NCI-H1417 treated with DMSO at 0.1 percent for 48 hours (cell line): ENCODE measurements around the gene GAS1.

ENCODE experiments used
- DNase-seq: peaks from one replicate; lab custom pipeline; 2025; lab: John Stamatoyannopoulos, UW

GAS1 gene, protein sequence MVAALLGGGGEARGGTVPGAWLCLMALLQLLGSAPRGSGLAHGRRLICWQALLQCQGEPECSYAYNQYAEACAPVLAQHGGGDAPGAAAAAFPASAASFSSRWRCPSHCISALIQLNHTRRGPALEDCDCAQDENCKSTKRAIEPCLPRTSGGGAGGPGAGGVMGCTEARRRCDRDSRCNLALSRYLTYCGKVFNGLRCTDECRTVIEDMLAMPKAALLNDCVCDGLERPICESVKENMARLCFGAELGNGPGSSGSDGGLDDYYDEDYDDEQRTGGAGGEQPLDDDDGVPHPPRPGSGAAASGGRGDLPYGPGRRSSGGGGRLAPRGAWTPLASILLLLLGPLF

DNA sequence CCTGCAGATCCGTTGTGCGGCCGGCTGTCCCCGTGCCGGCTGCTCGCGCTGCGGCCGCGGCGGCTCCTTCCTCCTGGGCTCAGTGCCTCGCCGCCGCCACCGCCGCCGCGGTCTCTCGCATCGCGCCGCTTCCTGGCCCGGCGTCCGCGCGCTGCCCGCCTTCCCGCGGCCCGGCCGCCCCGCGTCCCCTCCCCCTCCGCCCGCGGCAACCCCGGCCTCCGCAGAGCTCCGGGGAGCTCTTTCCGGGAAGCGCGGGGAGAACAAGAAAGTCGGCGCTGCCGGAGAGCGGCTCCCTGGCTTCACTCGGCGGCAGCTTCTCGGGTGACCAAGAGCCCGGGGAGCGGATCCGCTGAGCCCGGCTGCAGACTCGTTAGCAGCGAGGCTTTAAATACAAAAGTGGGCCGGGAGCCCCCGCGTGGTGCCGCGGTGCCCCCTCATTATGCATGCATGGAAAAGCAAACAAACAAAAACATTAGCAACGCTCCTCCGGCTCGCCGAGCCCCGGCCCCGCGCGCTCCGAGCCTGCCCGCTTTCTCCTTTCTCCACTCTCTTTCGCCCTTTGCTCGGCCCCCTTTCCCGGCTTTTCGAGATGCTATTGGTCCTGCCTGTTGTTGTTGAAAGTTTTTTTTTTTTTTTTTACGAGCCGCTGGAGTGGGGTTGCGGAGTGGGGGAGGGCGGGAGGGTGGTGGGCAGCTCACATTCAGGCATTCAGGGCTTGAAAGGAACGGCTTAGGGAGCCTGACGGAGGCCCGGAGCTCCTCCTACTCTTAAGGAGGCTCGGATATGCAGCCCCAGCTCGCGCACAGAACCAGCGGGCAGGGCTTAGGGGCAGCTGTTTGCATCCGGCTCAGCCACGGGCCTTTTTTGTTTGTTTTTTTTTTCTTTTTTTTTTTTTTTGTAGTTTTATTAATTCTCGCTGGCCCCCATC, at the start of gene GAS1:
TSS of gene GAS1 (minus strand) at position 361 of the 928 bp plus-strand sequence. CDS start 727 bp downstream, outside the sequence.
- DNase-seq, result no peak

DNA sequence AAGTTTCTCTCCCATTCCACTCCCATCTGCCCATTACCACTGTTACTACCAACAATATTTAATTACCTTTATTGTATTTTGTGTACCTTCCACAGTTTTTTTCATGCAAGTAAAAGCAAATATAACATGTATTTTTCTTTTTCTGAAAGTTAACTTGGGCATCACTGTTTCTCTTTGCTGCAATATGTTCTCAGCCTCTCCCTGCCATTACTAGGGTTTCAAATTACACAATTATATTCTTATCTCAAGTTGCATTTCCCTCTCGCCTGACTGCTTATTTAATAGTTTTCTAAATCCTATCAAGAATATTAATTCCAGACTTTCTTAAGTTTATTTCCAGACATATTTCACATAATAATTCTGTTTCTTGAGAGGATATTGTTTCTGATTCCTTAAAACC, 46.9 kb upstream of the GAS1 start:
- DNase-seq, result no peak

DNA sequence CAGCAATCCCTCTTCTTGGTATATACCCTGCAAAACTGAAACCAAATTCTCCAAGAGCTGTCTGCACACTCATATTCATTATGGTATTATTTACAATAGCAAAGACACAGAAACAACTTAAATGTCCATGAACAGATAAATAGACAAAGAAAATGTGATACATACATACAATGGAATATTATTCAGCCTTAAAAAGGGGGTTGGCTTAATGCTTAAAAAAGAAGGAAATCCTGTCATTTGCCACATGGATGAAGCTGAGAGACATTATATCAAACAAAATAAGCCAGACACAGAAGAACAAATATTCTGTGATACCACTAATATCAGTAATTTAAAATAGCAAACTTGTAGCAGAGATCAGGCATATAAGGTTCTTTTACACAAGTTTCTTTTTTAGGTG, 46.5 kb upstream of the GAS1 start:
- no peak for DNase-seq

DNA sequence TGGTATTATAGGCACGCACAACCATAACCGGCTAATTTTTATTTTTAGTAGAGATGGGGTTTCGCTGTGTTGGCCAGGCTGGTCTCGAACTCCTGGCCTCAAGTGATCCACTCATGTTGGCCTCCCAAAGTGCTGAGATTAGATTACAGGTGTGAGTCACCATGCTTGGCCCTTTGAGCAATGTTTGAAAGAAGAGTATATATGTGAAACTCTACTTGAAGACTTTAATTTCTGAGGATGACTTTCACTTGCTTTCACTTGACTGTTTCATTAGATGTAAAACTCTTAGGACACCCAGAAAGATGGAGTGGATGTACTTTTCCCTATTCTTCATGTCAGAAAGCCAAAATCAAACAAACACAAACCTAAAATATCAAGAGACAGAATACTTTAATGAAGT, 43.8 kb upstream of the GAS1 start:
- no peak for DNase-seq

DNA sequence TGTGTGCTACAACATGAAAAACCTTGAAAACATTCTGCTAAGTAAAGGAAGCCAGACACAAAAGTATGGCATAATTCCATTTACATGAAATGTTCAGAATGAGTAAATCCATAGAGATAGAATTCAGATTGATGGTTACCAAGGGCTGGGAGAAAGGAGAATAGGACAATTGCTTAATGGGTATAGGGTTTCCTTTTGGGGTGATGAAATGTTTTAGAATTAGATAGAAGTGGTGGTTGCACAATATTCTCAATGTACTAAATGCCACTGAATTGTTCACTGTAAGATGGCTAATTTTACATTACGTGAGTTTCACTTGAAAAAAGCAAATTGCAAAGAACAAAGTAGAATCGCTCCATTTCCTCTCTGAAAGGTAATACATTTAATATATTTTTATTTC, 43.0 kb upstream of the GAS1 start:
- DNase-seq, result no peak

DNA sequence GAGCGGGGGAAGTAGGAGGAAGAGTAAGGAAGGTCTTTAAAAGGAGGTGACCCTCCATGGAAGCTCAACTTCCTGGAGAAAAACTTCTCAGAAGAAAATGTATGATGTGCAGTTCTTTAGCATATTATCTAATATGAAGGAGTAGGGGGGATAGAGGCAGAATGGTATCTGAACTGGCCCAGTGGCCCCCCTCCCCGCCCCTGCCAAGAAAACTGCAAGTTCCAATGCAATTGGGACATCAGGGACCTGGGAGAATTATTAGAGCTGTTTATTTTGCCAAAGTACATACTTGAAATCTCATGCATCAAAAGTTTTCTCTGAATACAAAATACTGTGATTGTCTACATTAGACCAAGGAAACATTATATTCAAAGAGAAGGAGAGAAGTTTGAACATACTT, 40.6 kb upstream of the GAS1 start:
- DNase-seq, result no peak

DNA sequence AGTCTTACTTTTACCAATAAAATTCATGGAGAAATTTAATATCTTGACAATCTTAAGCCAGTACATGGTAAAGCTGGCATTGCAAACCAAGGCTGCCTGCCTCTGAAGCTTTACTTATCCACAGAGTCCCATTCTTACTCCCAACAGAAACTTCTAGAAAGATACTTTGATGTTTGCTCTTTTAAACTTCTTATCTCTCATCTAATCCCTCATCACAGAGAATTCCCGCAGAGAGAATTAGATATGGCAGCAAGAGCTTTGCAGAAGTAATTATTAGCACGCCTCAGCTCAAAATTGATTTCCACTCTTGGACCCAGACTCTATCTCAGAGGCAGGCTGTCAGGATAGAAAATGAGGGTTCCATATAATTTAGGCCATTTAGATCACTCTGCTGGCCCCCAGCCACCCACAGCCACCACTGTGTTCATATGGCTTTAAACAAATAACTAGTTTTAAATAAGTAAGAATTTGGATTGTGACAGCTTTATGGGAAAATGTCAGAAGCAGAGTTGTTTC, 37.9 kb upstream of the GAS1 start:
- DNase-seq, result no peak

DNA sequence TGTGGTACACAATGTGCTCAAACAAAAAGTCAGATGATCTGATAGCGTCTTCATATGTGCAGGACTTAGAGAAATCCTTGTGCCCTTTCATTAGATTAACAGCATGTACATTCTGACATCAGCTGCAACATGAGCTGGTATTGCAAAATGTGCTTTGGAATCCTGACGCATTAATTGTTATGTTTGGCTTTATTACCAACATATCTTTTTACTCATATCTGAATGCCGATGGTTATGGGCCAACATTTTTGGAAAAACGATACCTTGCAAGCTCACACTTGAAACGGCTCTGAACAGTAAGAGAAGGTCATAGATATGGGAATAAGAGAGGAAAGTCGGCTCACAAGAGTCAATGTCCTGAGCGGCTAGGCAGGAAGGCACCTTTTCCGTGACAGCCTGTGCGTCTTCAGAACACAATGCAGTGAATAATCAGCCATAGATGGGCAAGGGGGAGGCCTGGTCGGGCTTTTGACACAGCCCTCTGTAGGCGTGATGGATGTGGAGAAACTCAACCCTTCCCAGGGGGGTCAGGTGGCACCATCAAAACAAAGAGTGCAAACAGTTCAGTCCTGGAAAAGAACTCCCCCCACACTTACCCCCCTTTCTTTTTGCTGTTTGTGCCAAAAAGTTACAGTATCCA, 36.4 kb upstream of the GAS1 start:
- DNase-seq, result no peak

DNA sequence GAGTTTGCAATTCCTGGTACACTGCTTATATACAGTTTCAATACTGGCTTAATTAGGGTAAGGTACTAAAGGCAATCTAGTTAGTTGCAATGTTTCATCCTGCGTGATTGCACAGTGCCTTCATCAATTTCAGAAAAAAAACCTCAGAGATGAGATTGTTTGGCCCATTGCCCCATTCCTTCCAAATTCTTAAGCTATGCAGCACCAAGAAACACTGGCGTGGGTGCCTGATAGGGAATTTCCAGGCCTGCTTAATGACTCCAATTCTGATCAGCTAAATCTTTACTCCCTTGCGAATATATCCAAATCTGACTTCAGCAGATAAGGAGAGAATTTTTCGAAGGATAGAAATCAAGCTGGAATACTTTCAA, 35.9 kb upstream of the GAS1 start:
- DNase-seq, result no peak

DNA sequence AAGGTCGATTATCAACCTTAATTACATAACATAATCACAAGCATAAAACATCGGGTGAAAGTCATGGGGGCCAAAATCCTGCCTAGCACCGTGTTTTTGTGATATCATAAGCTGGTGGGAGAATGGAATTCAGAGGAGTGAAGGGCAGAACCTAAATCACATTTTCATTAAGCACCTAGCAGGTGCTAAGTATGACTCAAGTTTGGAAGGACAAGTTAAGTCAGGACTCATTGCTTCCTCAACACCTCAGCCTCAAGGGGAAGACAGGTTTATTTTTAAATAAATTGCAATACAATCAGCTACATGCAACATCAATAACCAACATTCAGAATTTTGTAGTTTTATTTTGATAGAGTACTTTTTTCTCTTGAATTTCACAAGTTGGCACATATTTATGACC, 33.5 kb upstream of the GAS1 start:
- no peak for DNase-seq

DNA sequence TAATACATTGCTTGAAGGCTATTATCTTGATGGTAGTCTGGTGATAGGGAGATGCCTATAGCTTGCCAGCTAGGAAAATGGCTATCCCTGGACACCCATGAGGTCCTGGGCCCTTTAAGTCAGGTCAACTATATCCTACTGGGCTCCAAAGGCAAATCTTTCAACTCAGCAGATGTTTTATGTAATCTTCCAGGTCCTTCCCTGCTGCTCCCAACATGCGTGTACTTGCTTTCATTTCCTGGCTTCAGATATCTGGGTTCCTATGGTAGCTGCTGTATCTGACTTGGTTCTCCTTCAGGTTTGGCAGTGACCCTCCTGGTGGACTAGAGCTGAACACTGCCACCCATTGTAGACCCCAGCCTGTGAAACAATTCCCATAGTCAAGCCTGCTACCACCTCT, 32.4 kb upstream of the GAS1 start:
- no peak for DNase-seq

DNA sequence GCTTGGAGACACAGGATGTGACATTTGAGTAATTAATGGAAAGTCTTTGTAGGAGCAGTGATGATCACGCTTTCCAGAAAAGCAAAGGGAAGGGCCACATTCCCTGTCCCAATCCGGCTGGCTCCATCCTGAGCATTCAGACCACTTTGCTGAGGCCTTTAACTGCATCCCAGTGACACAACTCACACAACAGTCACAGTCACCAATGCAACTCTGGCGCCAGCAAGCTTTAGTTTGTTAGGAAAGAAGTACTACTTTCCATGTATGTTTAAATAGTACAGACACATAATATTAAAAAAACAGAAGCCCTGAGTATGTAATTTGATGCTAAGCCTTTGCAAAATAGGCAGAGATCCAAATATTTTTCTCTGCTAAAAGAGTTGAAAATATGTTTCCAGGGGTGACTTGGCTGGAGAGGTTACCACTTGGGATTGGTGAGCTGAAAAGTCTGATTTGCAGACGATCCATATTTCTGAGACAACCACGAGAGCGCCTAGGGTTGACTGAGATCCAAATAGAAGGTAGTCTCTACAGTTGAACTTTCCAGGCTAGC, 31.7 kb upstream of the GAS1 start:
- no peak for DNase-seq

DNA sequence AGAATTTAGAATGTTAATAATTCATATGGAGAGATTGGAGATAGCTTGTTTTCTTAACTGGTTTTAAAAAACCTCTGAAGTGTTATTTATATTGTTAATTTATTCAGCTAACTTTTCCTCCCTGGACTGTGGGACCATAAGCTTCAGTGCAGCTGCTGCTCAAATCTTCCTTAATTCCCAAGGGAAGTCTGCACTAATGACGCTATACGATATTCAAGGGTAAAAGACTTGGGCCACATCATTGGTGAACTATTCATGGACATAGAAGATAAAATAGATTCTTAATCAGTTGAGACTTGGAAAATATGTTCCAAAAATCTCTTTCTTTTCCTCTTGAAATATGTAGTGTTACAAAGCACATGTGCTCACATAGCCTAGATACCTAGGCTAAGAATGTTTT, 31.1 kb upstream of the GAS1 start:
- no peak for DNase-seq

DNA sequence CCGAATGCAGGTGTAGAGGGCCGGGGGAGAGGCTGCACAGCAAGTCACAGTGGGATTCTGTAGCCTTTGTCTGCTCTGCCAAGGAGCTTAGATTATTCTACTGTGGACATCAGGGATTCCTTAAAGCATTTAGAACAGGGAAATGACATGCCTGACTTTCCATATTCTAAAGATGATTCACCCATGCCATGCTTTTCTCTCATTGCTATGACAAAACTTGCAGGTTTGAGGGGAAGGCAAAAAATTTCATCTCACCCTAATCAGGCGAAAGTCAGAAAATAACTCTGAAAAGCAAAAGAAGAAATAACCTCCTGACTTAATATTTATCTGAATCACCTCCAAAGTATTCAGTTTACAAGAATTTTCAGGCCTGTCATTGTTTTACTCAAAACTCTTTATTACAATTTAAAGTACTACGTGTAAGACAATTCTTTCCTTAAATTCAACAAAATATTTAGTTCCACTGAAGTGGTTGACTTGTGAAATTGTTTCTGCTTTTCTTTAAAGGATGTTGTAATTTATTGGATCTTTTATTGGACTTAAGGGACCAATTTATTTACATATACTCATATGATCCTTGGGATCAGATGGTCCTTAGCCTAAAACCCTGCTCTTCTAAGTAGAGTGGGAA, 30.0 kb upstream of the GAS1 start:
- DNase-seq, result no peak

DNA sequence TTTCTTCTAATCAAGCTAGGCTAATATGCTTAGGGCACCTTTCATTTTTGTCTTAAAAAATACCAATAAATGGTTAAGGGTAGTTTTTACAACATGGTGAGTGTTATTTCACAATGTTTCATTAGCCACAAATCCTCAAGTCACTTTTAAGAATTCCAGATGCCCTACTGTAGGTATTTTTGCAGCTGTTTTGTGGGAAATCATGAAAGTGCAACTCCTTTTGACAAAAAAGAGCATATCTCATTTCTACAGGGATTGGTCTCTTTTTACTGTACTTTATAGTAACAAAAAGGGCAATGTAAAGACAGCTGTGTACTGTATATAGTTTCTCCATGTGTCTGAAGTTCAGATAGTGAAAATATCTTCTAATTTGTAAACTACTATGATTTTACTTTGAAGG, 28.3 kb upstream of the GAS1 start:
- DNase-seq, result no peak

DNA sequence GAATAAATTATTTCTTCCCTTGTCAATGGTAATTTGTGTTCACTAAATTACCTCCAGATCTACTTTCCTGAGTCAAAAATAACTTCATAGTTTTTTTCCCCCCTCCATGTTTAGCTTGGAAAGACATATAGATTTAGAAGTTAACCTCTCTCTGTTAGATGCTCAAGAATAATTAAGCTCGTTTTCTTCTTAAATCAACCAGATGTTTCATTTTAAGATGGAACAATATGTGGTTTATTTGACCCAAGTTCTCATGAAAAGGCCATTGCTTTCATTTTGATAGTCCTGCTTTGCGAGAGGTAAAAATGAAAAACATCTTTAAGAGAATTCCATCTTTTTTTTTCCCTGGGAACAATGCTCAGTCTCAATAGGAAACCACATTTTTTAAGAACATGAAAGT, 27.7 kb upstream of the GAS1 start:
- DNase-seq, result no peak

DNA sequence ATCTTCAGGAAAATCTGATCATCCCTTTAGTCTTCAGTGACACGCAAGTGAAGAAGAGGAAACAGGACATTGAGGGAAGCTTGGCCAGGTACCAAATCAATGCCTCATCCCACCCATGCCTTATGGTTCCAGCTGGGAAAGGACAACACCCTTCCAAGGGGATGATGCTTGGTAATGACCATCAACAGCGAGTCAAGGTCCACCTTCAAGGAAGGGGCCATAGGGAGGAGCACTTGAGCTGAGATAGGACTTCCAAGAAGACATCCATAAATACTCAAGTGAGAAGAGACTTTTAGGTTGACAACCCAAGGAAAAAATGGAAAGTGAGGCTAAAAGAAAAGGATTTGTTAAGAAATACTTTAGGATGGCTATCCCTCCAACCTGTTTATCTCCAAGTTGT, 27.1 kb upstream of the GAS1 start:
- DNase-seq, result no peak

DNA sequence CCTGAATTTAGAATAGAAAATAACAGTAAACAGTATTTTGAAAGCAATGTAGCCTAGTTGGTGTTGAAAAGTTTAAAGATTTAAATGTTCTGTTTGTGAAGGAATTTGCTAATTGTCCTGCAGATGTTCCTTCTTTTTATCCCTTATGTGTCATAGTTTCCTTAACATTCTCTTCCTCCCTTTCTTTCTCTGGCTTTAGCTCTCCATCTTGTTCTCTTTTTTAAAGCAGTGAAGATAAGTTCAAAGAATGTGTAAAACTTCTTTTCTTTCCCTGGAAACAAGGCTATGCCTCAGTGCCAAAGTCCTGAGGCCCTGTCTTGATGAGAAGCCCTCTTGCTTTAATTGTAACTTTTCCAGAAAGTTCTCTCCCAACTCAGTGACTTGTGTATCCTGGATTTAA, 24.4 kb upstream of the GAS1 start:
- DNase-seq, result no peak

DNA sequence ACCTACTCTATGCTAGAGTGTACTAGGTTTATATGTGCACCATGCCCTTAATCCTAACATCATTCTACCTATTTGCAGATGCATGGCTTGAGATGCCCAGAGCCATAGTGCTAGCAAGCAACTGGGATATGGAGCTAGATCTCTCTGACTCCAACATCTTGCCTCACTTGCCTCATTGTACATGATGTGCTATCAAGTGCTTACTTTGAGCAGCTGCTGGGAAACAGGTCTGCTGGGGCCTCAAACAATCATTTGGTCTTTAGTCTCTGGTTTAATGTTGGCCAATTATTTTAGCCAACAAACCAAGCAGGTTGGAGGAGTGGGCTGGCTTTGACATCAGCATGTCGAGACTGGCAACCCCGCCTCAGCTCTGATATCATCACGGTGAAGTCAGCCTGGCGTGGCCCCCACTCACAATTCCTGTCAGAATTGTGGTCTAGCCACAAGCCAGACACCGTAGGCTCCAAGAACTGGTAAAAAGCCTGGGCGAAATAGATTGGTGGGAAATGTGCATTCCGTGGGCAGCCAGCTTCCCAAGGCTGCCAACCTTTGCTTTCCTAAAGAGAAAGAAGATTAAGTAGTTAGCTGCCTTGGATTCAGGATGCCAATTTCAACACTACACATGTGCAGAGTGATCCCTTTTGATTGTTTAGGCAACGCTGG, 21.1 kb upstream of the GAS1 start:
- DNase-seq, result no peak

DNA sequence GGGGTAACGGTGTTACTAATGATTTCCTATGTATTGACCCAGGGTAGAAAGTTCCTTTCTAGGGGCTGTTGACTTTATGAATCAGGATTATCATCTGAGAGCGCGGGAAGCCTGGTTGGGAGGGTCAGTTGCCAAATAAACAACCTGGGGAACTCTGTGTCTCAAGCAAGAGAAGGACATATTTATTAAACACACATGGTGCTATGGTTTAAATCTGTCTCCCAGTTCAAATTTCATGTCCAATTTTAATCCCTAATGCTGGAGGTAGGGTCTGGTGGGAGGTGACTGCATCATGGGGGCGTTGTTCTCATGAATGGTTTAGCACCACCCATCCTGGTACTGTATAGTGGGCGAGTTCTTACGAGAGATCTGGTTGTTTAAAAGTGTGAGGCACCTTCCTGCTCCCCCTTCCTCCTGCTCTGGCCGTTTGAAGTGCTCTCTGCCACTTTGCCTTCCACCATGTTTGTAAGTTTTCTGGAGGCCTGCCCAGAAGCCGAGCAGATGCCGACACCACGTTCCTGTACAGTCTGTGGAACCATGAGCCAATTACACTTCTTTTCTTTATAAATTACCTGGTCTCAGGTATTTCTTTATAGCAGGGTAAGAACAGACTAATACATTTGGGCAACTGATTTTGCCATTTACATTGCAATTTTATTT, 19.7 kb upstream of the GAS1 start:
- no peak for DNase-seq
